ENCODE measurements around the gene HS3ST6. TPM values are rescaled to one million over a fixed set of nuclear protein-coding genes. Genes with fewer than 3 reads are reported as not detected.
A peak's percentile ranks its signal among the peaks of the same experiment; 100 is the strongest.
"Not testable (repeated sequence)": the region's sequence is repeated elsewhere in the genome, so short reads cannot be mapped to it uniquely, and the experiment has no call there.

Gene HS3ST6
- total RNA-seq, 1 donor from 2014 or later, result not detected

- no peaks in the 10 kb centered on the region for H3K9me3 ChIP-seq (ENCODE audit: low read depth)
- H3K9ac ChIP-seq, result no peak overlapping the region
- H3K9me3 Mint-ChIP-seq, result no peaks in the 10 kb centered on the region
- H3K36me3 ChIP-seq, result no peaks in the 10 kb centered on the region
- H3K27ac Mint-ChIP-seq, result no peak overlapping the region
- H3K4me2 ChIP-seq, result no peak overlapping the region
- no peak overlapping the region for H3K4me3 ChIP-seq
- peak; percentile 41 for TF ChIP-seq CTCF (IDR thresholded peaks at IDR 0.05)
- no peak for TF ChIP-seq EZH2phosphoT487 (IDR thresholded peaks at IDR 0.05)
- no peak for DNase-seq (ENCODE audit: low spot score)
- H2AFZ ChIP-seq (replicated peaks), result no peak overlapping the region
- no peaks in the 10 kb centered on the region for H3F3A ChIP-seq (ENCODE audit: low read depth)
- no peak overlapping the region for H3K4me3 Mint-ChIP-seq
- no peaks in the 10 kb centered on the region for H4K20me1 ChIP-seq (ENCODE audit: low read depth)
- no peaks in the 10 kb centered on the region for H3K79me2 ChIP-seq (ENCODE audit: low read depth)
- no peak overlapping the region for H3K27ac ChIP-seq
- no peaks in the 10 kb centered on the region for H3K36me3 Mint-ChIP-seq
- peaks cover 18% of the 10 kb centered on the region for H3K27me3 ChIP-seq
- H3K4me1 Mint-ChIP-seq, result no peaks in the 10 kb centered on the region
- H3K27me3 Mint-ChIP-seq (ENCODE audit: insufficient read depth, low read depth), result peaks cover 3% of the 10 kb centered on the region
- H3K4me1 ChIP-seq, result no peaks in the 10 kb centered on the region
Measured at GRCh38 chr16:1884155-1884760, 34.0 kb downstream of the HS3ST6 start.

- not testable (repeated sequence) for H3K4me1 Mint-ChIP-seq; H3K36me3 ChIP-seq; H3K9me3 ChIP-seq (ENCODE audit: low read depth); H3K4me1 ChIP-seq; H3K36me3 Mint-ChIP-seq; H3K27ac Mint-ChIP-seq; H3K79me2 ChIP-seq (ENCODE audit: low read depth); H3F3A ChIP-seq (ENCODE audit: low read depth); H3K4me2 ChIP-seq; H3K27ac ChIP-seq; H3K4me3 ChIP-seq; H3K9me3 Mint-ChIP-seq; H3K4me3 Mint-ChIP-seq; H3K9ac ChIP-seq; DNase-seq (ENCODE audit: low spot score); H2AFZ ChIP-seq (replicated peaks); H4K20me1 ChIP-seq (ENCODE audit: low read depth)
- H3K27me3 Mint-ChIP-seq (ENCODE audit: insufficient read depth, low read depth), result peaks cover 12% of the 10 kb centered on the region
- H3K27me3 ChIP-seq, result peaks cover 49% of the 10 kb centered on the region
Measured at GRCh38 chr16:1881172-1881571, 37.0 kb downstream of the HS3ST6 start.

- H2AFZ ChIP-seq (replicated peaks), result no peak overlapping the region
- no peaks in the 10 kb centered on the region for H3K9me3 ChIP-seq (ENCODE audit: low read depth)
- Mint-ChIP-seq H3K27ac (no peak overlapping the region), H3K9me3 (no peaks in the 10 kb centered on the region), H3K36me3 (no peaks in the 10 kb centered on the region), H3K27me3 (ENCODE audit: insufficient read depth, low read depth) (peaks cover 15% of the 10 kb centered on the region), H3K4me3 (no peak overlapping the region), H3K4me1 (peaks cover 3% of the 10 kb centered on the region)
- H3K4me1 ChIP-seq, result no peaks in the 10 kb centered on the region
- no peak overlapping the region for H3K4me3 ChIP-seq
- H3K36me3 ChIP-seq, result no peaks in the 10 kb centered on the region
- no peak for DNase-seq (ENCODE audit: low spot score)
- no peaks in the 10 kb centered on the region for H3F3A ChIP-seq (ENCODE audit: low read depth)
- no peak overlapping the region for H3K9ac ChIP-seq
- peaks cover 66% of the 10 kb centered on the region for H3K27me3 ChIP-seq
- TF ChIP-seq EZH2phosphoT487 (IDR thresholded peaks at IDR 0.05), result no peak
- TF ChIP-seq EZH2 (IDR thresholded peaks at IDR 0.05), result no peak
- TF ChIP-seq CTCF (IDR thresholded peaks at IDR 0.05), result no peak
- H4K20me1 ChIP-seq (ENCODE audit: low read depth), result no peaks in the 10 kb centered on the region
- H3K27ac ChIP-seq, result no peak overlapping the region
- H3K4me2 ChIP-seq, result no peak overlapping the region
- no peaks in the 10 kb centered on the region for H3K79me2 ChIP-seq (ENCODE audit: low read depth)
Measured at GRCh38 chr16:1879477-1879876, 38.7 kb downstream of the HS3ST6 start.

GRCh38 chr16:1878256-1878655, 40.0 kb downstream of the HS3ST6 start:
- no peaks in the 10 kb centered on the region for H3K9me3 ChIP-seq (ENCODE audit: low read depth)
- H4K20me1 ChIP-seq (ENCODE audit: low read depth), result no peaks in the 10 kb centered on the region
- no peak overlapping the region for H3K9ac ChIP-seq
- Mint-ChIP-seq H3K27me3 (ENCODE audit: insufficient read depth, low read depth) (peaks cover 18% of the 10 kb centered on the region), H3K4me1 (peaks cover 3% of the 10 kb centered on the region), H3K36me3 (no peaks in the 10 kb centered on the region), H3K4me3 (no peak overlapping the region), H3K27ac (no peak overlapping the region), H3K9me3 (no peaks in the 10 kb centered on the region)
- TF ChIP-seq CTCF (IDR thresholded peaks at IDR 0.05), result no peak
- no peak overlapping the region for H2AFZ ChIP-seq (replicated peaks)
- no peaks in the 10 kb centered on the region for H3F3A ChIP-seq (ENCODE audit: low read depth)
- H3K27ac ChIP-seq, result no peak overlapping the region
- DNase-seq (ENCODE audit: low spot score), result no peak
- no peak overlapping the region for H3K4me3 ChIP-seq
- no peak overlapping the region for H3K4me2 ChIP-seq
- H3K79me2 ChIP-seq (ENCODE audit: low read depth), result no peaks in the 10 kb centered on the region
- no peaks in the 10 kb centered on the region for H3K36me3 ChIP-seq
- no peaks in the 10 kb centered on the region for H3K4me1 ChIP-seq
- peaks cover 71% of the 10 kb centered on the region for H3K27me3 ChIP-seq
